ENCODE measurements around the gene PNLIPRP2.

Gene PNLIPRP2

GRCh38 chr10:116630020-116630419 is 9.3 kb downstream of the PNLIPRP2 start:
- no peak for TF ChIP-seq CTCF (IDR thresholded peaks at IDR 0.05; ENCODE audit: low read depth, low read length)
- H3K4me3 ChIP-seq (ENCODE audit: low read depth, low read length): no peak overlapping the region
- H3K4me1 ChIP-seq: no peaks in the 10 kb centered on the region
- DNase-seq: no peak
- no peaks in the 10 kb centered on the region for H3K36me3 ChIP-seq
- H3K27me3 ChIP-seq: peaks cover 10% of the 10 kb centered on the region
- H3K9me3 ChIP-seq: no peaks in the 10 kb centered on the region

- H3K4me3 ChIP-seq (ENCODE audit: low read depth, low read length): no peak overlapping the region
- no peaks in the 10 kb centered on the region for H3K4me1 ChIP-seq
- H3K9me3 ChIP-seq: no peaks in the 10 kb centered on the region
- H3K27me3 ChIP-seq: peaks cover 9% of the 10 kb centered on the region
- DNase-seq: no peak
- no peaks in the 10 kb centered on the region for H3K36me3 ChIP-seq
- no peak for TF ChIP-seq CTCF (IDR thresholded peaks at IDR 0.05; ENCODE audit: low read depth, low read length)
These were observed 11.1 kb downstream of the PNLIPRP2 start for GRCh38 chr10:116631871-116632295.

- H3K4me1 ChIP-seq: no peaks in the 10 kb centered on the region
- DNase-seq: no peak
- no peak overlapping the region for H3K4me3 ChIP-seq (ENCODE audit: low read depth, low read length)
- H3K27me3 ChIP-seq: peaks cover under 1% of the 10 kb centered on the region
- no peaks in the 10 kb centered on the region for H3K9me3 ChIP-seq
- no peak for TF ChIP-seq CTCF (IDR thresholded peaks at IDR 0.05; ENCODE audit: low read depth, low read length)
- H3K36me3 ChIP-seq: no peaks in the 10 kb centered on the region
These were observed 12.0 kb downstream of the PNLIPRP2 start for GRCh38 chr10:116632596-116633215.

GRCh38 chr10:116633216-116633600 is 12.5 kb downstream of the PNLIPRP2 start:
- DNase-seq: no peak
- Histone ChIP-seq H3K27me3 (no peaks in the 10 kb centered on the region), H3K9me3 (no peaks in the 10 kb centered on the region), H3K4me1 (no peaks in the 10 kb centered on the region), H3K36me3 (no peaks in the 10 kb centered on the region), H3K4me3 (ENCODE audit: low read depth, low read length) (no peak overlapping the region)
- no peak for TF ChIP-seq CTCF (IDR thresholded peaks at IDR 0.05; ENCODE audit: low read depth, low read length)

- H3K9me3 ChIP-seq: no peaks in the 10 kb centered on the region
- DNase-seq: no peak
These were observed 13.6 kb downstream of the PNLIPRP2 start for GRCh38 chr10:116634126-116634975.

More at GRCh38 chr10:116634126-116634975, 13.6 kb downstream of the PNLIPRP2 start:
- no peaks in the 10 kb centered on the region for H3K4me1 ChIP-seq
- no peaks in the 10 kb centered on the region for H3K36me3 ChIP-seq
- H3K4me3 ChIP-seq (ENCODE audit: low read depth, low read length): no peak overlapping the region
- no peaks in the 10 kb centered on the region for H3K27me3 ChIP-seq
- no peak for TF ChIP-seq CTCF (IDR thresholded peaks at IDR 0.05; ENCODE audit: low read depth, low read length)
